ENCODE measurements around the gene MYO1F. TPM values are rescaled to one million over a fixed set of nuclear protein-coding genes. Genes with fewer than 3 reads are reported as not detected.
"Not testable (repeated sequence)": the region's sequence is repeated elsewhere in the genome, so short reads cannot be mapped to it uniquely, and the experiment has no call there.

The MYO1F gene
- total RNA-seq, 1 donor = 0.09 TPM

GRCh38 chr19:8578642-8579265 lies 1.5 kb upstream of the MYO1F start:
- peak; percentile 88 for TF ChIP-seq CTCF (IDR thresholded peaks at IDR 0.05; ENCODE audit: insufficient read depth, low read length)
- peak; percentile 68 for DNase-seq (ENCODE audit: low read depth)
- no peak overlapping the region for H3K4me3 ChIP-seq (ENCODE audit: low read depth, low read length)

- H3K4me3 ChIP-seq (ENCODE audit: low read depth, low read length) = no peak overlapping the region
- no peak for TF ChIP-seq CTCF (IDR thresholded peaks at IDR 0.05; ENCODE audit: insufficient read depth, low read length)
- no peak for DNase-seq (ENCODE audit: low read depth)
These were observed 499 bp upstream of the MYO1F start for GRCh38 chr19:8577741-8578140.

- TF ChIP-seq CTCF (IDR thresholded peaks at IDR 0.05; ENCODE audit: insufficient read depth, low read length) = no peak
- DNase-seq (ENCODE audit: low read depth) = no peak
- H3K4me3 ChIP-seq (ENCODE audit: low read depth, low read length) = no peak overlapping the region
These were observed 809 bp downstream of the MYO1F start for GRCh38 chr19:8576273-8576993.

GRCh38 chr19:8575467-8575997 lies 1.7 kb downstream of the MYO1F start:
- peak; percentile 49 for DNase-seq (ENCODE audit: low read depth)
- no peak overlapping the region for H3K4me3 ChIP-seq (ENCODE audit: low read depth, low read length)
- TF ChIP-seq CTCF (IDR thresholded peaks at IDR 0.05; ENCODE audit: insufficient read depth, low read length) = no peak

- not testable (repeated sequence) for H3K4me3 ChIP-seq (ENCODE audit: low read depth, low read length); DNase-seq (ENCODE audit: low read depth)
These were observed 2.7 kb downstream of the MYO1F start for GRCh38 chr19:8574619-8574922.

- DNase-seq (ENCODE audit: low read depth) = no peak
These were observed 3.9 kb downstream of the MYO1F start for GRCh38 chr19:8573316-8573715.

More at GRCh38 chr19:8573316-8573715, 3.9 kb downstream of the MYO1F start:
- H3K4me3 ChIP-seq (ENCODE audit: low read depth, low read length) = no peak overlapping the region
- no peak for TF ChIP-seq CTCF (IDR thresholded peaks at IDR 0.05; ENCODE audit: insufficient read depth, low read length)

Measured in fibroblast of the aortic adventitia (primary cell).